NCI-H146 (cell line): ENCODE data around the gene TPST1.
"Not testable (repeated sequence)": the region's sequence is repeated elsewhere in the genome, so short reads cannot be mapped to it uniquely, and the experiment has no call there.

ENCODE experiments used
- DNase-seq: peaks from one replicate; lab custom pipeline; 2025; lab: John Stamatoyannopoulos, UW

TPST1 gene

DNA sequence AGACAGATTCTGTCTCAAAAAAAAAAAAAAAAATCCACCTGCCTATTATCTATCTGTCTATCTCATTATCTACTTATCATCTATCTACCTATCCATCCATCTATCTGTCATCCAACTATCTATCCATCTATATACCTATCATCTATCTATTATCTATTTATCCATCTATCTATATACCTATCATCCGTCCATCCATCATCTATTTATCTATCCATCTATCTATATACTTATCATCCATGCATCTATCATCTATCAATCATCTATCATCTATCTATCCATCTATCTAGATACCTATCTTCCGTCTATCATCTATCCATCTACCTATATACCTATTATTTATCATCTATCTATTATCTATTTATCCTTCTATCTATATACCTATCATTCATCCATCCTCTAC is 16.5 kb upstream of the TPST1 start:
- no peak for DNase-seq

DNA sequence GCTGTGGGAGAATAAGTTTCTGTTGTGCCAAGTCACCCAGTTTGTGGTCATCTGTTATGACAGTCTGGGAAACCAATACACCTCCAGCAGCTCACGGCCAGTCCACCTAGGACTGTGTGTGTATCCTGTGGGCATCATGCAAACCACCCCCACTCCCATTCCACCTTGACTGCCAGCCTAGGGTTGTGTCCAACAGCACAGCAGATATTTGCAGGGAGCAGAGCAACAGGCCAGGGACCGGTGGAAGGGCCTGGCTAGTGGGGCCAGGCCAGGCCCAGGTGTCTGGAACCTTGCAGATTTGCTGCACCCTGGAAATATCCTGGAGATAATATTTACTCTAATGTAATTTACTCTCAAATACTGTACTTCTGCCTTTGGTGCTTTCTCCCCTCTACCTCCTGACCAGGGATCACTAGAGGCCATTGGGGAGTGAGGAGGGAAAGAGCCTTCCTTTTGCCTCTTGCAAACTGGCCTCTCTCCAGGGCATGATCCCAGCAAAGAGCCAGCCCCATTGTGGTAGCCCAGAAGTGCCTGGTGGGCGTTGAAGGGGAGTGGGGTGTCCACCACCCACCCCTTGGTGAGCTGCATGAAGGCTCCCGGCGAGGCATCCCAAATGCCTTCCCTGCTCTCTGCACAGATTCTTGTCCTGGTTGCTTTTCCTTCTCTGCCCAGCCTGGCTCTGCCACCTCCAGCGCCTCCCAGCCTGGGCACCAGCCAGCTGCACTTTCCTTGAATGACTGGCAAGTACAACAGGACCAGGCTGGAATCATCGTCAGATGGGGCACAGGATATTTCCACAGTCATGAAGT is 15.2 kb upstream of the TPST1 start:
- no peak for DNase-seq

DNA sequence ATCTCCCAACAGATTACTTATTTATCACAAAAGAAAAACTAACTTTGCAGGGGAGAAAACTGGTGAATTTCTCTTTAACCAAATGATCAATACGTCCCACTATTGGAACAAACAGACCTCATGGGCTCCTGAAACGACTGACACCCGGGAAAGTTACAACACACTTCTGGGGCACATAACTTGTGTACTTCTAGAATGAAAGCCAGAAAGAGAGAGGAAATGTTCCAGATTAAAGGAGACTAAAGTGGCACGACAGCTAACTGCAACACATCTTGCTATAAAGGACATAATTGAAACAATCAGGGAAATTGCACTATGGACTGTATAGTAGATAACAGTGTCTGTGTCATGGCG is 14.7 kb upstream of the TPST1 start:
- DNase-seq: no peak

DNA sequence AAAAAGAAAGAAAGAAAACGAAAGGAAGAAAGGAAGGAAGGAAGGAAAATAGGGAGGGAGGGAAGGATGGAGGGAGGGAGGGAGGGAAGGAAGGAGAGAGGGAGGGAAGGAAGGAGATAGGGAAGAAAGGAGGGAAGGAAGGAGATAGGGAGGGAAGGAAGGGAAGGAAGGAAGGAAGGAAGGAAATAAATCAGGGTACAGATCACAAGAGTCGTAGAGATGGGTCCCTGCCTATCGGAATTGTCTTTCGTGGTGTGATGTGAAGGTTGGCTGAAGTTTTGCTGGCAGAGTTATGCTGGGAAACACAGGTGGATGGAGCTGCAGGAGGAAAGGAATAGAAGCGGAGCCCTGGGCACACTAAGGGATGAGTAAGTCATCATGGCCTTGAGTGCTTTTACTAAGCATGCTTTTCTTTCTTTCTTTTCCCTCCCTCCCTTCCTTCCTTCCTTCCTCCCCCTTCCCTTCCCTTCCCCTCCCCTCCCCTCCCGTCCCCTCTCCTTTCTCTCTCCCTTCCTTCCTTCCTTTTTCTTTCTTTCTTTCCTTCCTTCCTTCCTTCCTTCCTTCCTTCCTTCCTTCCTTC is 11.9 kb upstream of the TPST1 start:
- DNase-seq: no peak

DNA sequence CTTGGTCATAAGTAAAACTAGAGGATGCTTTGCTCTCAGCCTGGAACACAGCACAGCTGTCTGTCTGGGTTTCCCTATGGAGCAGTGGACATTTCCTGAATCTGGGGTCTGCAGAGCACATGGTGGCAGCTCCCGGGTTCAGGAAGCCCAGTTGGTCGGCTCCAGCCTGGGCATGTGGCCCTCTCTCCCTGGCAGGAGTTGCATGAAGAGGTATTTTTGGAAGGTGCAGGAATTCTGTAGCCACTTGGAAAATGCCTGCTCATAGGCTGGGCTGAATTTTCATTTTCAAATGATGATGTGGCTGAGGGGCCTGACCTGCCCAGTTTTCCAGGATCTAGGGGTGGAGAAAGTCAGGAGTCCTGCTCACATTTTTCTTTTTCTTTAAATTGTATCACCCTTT is 6.7 kb upstream of the TPST1 start:
- no peak for DNase-seq

DNA sequence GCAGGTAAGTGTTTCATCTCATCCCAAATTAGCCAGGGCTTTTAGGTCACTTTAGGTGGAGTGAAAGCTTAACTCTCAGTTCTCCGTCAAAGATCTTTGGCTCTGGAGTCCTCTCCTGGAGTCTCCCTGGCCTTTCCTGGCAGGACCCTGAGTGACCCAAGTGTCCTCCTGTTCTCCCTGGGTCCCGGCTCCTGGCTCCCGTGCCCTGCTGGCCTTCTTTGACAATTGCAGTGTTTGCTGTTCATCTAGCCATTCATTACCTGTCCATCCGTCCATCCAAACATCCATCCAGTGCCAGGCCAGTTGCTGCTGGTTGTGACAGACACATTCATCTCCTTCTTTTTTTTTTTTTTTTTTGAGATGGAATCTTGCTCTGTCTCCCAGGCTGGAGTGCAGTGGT is 6.2 kb upstream of the TPST1 start:
- no peak for DNase-seq

DNA sequence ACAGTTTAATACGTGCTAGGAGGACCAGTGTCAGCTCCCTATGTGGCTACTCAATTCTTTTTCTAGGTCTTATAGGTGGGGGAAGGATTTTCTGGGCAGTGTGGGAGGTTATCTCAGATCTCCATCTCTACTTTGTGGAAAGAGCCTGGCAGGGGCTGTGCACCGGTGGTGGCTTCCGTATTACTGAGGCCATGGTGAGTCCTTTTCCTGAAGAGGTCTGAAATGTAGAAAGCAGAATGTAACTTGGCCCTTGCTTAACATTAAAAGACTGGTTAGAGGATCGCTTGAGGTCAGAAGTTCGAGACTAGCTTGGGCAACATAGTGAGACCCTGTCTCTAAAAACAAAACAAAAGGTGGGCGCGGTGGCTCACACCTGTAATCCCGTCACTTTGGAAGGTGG is 2.7 kb upstream of the TPST1 start:
- DNase-seq: no peak

DNA sequence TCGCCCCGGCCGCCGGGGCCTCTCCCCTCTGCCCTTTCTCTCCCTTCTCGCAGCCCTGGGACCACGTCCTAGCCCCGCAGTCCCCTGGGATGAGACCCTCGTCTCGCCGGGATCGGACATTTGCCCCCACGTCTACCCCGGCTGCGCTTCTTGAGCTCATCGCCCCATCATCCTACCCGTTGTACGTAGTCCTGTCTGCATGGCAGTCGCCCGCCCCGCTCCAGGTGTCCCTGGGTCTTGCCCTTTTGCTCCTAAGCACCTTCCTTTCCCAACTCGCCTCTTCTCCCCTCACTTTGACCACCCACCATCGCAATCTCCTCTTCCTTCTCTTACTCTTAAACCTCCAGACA is 582 bp downstream of the TPST1 start:
- DNase-seq: peak; percentile 47

DNA sequence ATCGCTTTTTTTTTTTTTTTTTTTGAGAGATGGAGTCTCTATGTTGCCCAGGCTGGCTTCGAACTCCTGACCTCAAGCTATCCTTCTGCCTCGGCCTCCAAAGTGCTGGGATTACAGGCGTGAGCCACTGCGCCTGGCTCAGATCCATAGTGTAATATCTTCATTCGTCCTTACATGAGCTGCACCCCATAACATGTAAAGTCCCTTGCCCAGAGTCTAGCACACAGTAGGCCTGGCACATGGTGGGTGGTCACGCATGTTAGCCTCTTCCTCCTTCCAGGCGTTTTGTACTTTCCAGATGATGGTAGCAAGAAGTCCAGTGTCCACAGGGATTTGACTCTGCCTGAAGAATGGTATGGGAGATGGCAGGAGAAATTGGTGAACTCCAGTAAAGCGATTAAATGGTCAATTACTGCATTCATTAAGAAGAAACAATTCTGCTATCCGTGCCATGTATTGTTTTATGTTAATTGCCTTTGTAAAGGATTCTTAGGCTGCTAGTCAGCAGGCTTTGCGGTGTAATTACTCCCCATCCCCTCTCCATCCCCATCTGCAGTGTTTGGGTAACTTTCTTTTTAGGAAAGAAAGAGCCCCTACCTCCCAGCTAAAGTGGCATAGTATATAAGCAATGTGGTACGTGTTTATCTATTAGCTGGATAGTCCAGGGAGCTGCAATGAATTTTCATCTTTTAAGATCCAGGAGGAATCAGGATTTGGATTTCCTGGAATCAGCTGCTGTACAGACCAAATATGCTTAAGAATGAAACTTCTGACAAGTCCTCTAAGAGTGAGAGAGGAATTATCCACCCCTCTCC is 1.2 kb downstream of the TPST1 start:
- no peak for DNase-seq

DNA sequence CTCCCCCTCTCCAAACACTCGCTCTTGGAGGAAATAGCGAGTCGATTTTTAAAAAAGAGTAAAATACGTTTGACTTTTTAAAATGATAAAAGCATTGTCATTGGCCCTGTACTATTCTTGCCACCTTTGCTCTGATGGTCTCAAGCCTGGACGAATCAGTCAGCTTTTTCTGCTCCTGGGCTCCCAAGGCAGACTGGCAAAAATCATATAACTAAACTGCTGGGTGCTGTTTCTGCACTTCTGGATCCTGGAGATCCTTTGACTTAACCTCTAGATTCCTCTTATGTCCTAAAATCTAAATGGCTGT is 1.8 kb downstream of the TPST1 start:
- no peak for DNase-seq

DNA sequence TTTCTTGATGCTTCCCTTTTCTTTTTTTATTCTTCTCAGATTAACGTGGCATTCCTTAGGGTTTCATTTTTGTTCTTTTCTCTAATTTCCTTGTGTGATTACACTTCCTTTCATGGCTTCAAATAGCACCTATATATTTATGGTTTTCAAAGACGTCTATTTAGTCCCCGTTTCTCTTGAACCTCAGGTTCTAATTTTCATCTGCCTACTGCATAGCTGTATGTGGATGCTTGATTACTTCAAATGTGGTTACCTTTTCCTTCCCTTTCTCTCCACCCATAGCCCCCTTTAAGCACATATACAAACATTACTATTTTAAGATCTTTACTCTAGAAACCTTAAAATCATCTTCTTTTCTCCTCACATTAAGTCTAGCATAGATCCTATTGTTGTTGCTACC is 2.4 kb downstream of the TPST1 start:
- no peak for DNase-seq

DNA sequence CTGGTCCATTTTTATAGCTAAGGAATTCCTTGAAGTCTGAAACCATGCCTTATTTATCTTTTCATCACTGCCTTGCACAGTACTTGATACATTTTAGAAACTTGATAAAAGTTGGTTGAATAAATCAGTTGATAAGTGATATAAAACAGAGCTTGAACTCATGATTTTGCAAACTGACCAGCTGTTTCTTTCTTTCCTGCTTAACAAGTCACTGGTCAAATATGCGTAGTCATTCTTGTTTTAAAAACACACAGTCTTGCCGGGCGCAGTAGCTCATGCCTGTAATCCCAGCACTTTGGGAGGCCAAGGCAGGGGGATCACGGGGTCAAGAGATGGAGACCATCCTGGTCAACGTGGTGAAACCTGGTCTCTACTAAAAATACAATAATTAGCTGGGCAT is 6.3 kb downstream of the TPST1 start:
- DNase-seq: no peak

DNA sequence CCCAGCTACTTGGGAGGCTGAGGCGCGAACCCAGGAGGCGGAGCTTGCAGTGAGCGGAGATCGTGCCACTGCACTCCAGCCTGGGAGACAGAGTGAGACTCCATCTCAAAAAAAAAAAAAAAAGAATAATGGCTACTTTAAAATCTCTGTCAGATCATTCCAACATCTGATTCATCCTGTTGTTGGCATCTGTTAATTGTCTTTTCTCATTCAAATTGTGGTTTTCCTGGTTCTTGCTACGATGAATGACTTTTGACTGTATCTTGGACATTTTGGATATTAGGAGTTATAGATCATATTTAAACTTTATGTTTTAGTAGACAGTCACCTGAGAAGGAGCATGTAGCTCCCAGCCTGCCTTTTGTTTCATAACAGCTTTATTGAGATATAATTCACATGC is 8.5 kb downstream of the TPST1 start:
- DNase-seq: no peak

DNA sequence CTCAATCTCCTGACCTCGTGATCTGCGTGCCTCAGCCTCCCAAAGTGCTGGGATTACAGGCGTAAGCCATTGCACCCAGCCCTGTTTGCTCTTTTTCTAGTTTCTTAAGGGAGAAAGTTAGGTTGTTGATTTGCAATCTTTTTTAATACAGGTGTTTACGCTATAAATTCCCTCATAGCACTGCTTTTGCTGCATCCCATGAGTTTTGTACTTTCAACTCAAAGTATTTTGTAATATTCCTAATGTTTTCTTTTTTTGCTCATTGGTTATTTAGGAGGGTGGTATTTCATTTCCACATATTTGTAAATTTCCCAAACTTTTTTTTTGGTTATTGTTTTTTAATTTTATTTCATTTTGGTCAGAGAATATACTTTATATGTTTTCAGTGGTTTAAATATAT is 11.6 kb downstream of the TPST1 start:
- DNase-seq: no peak

DNA sequence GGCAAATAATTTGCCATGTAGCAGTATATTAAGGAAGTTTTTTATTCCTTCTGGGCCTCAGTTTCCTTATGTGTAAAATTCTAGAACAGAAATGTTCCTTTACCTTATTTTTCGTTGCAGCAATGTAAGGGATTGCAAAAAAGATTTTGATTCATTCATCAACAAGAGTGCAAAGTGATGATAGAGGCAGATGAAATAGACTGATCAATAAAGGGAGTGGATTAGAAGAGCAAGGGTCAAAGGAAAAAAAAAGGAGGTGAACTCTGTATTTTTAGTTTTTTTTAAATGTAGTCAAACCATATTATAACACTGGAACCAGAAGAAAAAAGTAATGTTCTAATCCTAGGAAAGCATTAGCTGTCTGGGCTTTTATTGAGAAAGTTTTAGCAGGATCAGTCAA is 14.7 kb downstream of the TPST1 start:
- no peak for DNase-seq

DNA sequence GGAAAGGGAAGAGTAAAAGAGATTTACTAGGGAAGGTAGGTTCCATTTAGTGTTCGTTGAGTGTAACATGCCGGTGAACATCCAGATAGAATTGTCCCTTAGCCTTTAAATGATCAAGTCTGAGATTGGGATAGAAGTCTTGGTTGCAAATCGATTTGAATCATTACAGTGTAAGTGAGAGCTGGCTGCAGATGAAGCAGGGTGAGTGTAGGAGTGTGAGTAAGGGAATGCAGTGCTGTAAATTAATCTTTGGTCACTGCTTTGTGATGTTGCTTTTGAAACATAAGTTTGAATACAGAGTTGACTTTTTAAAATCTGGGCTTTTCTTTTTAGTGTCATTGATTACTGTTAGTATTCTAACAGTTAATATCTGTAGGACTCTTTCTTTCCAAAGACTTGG is 16.3 kb downstream of the TPST1 start:
- no peak for DNase-seq

DNA sequence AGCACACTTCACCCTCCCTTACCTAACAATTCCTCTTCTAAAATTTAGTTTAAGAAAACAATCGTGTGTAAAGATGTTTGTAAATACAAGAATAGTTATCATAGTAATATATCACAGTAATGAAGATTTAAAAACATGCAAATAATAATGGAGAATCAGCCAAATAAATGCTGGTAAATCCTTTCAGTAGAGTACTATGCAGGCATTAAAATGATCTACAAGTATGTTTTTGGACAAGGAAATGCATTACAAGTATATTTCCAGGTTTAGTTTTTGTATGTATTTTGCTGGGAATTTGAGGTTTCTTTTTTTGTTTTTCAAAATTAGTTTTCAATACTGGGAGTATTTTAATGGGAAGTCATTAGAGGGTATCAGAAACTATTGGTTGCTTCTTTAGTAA is 22.7 kb downstream of the TPST1 start:
- no peak for DNase-seq

DNA sequence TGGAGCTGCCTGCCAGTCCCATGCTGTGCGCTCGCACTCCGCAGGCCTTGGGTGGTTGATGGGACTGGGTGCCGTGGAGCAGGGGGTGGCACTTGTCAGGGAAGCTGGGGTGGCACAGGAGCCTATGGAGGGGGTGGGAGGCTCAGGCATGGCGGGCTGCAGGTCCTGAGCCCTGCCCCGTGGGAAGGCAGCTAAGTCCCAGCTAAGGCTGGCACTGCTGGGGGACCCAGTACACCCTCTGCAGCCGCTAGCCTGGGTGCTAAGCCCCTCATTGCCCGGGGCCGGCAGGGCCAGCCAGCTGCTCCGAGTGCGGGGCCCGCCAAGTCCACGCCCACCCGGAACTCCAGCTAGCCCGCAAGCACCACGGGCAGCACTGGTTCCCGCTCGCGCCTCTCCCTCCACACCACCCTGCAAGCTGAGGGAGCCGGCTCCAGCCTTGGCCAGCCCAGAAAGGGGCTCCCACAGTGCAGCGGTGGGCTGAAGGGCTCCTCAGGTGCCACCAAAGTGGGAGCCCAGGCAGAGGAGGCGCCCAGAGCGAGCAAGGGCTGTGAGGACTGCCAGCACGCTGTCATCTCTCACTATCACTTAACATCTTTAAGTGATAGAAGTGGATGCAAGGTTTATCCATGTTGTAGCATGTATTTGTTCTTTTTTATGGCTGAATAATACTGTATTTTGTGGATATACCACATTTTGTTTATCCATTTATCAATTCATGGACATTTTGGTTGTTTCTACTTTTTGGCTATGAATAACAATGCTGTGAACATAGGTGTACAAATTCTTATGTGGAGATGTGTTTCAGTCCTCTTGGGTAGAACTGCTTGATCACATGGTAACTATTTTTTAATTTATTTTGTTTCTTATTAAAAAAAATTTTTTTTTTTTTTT is 26.4 kb downstream of the TPST1 start:
- DNase-seq: not testable (repeated sequence)

DNA sequence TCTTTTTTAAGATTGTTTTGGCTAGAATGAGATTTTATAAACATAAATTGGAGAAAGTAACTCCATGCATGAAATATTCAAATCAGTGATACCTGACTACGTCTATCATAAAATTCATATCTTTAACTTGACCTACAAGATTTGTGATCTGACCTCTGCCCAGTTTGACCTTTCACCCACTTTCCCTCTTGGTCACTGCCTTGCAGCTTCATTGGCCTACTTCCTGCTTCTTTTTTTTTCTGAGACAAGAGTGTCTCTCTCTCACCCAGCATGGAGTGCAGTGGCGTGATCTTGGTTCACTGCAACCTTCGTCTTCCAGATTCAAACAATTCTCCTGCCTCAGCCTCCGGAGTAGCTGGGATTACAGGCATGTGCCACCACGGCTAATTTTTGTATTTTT is 28.5 kb downstream of the TPST1 start:
- no peak for DNase-seq

DNA sequence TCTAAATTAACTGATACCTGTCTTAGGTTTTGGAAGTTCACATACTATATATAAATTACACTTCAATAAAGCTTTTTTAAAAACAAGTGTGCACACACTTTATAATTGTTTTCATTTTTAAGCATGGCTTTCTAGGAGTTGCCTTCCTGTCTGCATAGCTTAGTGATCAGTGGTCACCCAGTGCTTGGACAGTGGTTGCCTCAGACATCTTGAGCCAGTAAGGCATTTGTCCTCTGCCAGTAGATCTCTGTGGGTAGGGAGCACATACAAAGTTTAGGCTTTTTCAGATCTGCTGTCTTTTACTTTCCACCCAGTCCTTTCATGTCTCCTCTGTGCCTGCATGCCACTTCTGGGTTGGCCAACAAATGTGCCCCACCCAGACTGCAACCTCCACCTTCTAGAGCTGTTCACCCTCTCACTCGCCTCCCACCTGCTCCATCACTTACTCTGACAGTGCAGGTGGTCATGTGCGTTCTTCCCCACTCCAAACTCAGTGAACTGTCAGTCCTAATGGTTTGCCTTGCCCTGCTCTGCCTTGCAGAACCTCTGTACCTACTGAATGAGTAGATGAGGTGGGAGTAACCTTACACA is 31.7 kb downstream of the TPST1 start:
- no peak for DNase-seq

DNA sequence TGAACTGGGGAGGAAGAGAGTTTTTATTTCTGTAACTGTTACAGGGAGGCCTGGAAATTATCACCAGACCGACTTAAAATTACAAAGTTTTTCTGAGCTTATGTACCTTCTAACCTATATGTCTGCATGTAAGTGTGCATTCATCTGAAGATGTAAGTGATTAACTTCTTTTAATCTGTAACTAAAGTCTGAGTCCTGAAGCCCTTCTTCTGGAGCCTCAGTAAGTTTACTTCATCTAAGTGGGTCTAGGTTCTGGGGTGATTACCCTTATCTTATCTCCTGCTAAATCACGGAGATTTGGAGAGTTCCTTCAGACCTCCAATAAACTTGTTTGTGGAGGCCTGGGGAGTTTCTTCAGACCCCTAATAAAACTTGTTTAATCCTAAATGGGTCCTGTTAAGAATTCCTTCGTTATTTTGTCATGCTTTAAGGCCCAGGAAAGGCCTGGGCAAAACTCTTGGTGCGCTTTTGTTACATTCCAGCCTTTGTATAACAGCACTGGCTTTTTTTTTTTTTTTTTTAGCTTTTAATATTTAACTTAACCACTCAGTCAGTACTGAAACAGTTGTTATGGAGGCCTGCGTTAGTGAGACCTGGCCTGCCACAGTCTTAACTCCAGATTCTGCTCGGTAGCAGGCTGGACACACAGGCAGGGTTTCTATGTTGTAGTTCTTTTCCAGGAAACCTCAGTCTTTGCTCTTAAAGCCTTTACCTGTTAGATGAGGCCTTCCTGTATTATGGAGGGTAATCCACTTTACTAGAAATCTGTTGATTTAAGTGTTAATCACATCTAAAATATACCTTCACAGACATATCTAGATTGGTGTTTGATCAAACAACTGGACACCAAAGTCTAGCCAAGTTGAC is 33.0 kb downstream of the TPST1 start:
- DNase-seq: no peak
